HEK293 (cell line): Measurements from ENCODE around the gene GAREM1.

Source experiments
- CTCF ChIA-PET: fragments of 350-600 bp; formaldehyde crosslinking; extraction: SDS; loops from one replicate; lab custom pipeline; 2021; ENCODE audit warnings: antibody characterized with exemption; lab: Yijun Ruan, JAX
- POLR2A ChIA-PET: fragments of 300-600 bp; formaldehyde crosslinking; extraction: SDS; loops from one replicate; lab custom pipeline; 2020; ENCODE audit warnings: antibody characterized with exemption, inconsistent platforms; lab: Yijun Ruan, JAX
- H3K27ac ChIP-seq: fragments of 200-500 bp; sonication (Bioruptor generic); 2 replicates; pipeline ENCODE4 v1.5.1; 2014; ENCODE audit warnings: low read depth, low read length, control low read depth, inconsistent platforms; ENCODE audit errors: extremely low read depth
- H3K36me3 ChIP-seq, 2 experiments: fragments of 200-500 bp in 1 of 2; sonication (Bioruptor generic) in 1 of 2; 1 replicate in 1 of 2; 2 replicates in 1 of 2; pipeline ENCODE4 v1.5.1; 2014 to 2017; ENCODE audit warnings: inconsistent platforms in 2 of 2, low read length in 2 of 2; ENCODE audit not compliant: control insufficient read depth in 2 of 2, insufficient read depth in 1 of 2
- H3K4me1 ChIP-seq: fragments of 200-500 bp; sonication (Bioruptor generic); 2 replicates; pipeline ENCODE4 v1.5.1; 2014; ENCODE audit warnings: mild to moderate bottlenecking, low read length, inconsistent platforms; ENCODE audit not compliant: control insufficient read depth, insufficient read depth
- H3K4me3 ChIP-seq: 2 replicates; pipeline ENCODE4 v1.5.1; 2011; ENCODE audit warnings: low read depth, mild to moderate bottlenecking, control low read depth, low read length, moderate library complexity
- H3K9me3 ChIP-seq: fragments of 200-500 bp; sonication (Bioruptor generic); 2 replicates; pipeline ENCODE4 v1.5.1; 2014; ENCODE audit warnings: low read depth, low read length, inconsistent platforms; ENCODE audit not compliant: control insufficient read depth, insufficient read depth
- GLI2 ChIP-seq: fragments of 450-650 bp; formaldehyde crosslinking; IDR thresholded peaks from 2 replicates; pipeline ENCODE4; 2017; ENCODE audit warnings: missing biosample characterization, missing genetic modification characterization, low read depth, borderline replicate concordance
- GLIS2 ChIP-seq: fragments of 450-650 bp; formaldehyde crosslinking; IDR thresholded peaks from 2 replicates; pipeline ENCODE4 v1.5.1; 2016; ENCODE audit warnings: missing biosample characterization, missing genetic modification characterization
- KLF1 ChIP-seq: fragments of 450-650 bp; formaldehyde crosslinking; IDR thresholded peaks from 2 replicates; pipeline ENCODE4 v1.5.1; 2016; ENCODE audit warnings: missing biosample characterization, missing genetic modification characterization
- KLF16 ChIP-seq: fragments of 450-650 bp; formaldehyde crosslinking; IDR thresholded peaks from 2 replicates; pipeline ENCODE4 v1.5.1; 2017; ENCODE audit warnings: missing biosample characterization, missing genetic modification characterization
- YY1 ChIP-seq: fragments of 450-650 bp; formaldehyde crosslinking; IDR thresholded peaks from 2 replicates; pipeline ENCODE4 v1.5.1; 2018; ENCODE audit warnings: missing biosample characterization, missing genetic modification characterization
- ZBTB17 ChIP-seq: fragments of 450-650 bp; formaldehyde crosslinking; IDR thresholded peaks from 2 replicates; pipeline ENCODE4 v1.5.1; 2016; ENCODE audit warnings: missing biosample characterization, missing genetic modification characterization
- ZBTB20 ChIP-seq: fragments of 450-650 bp; formaldehyde crosslinking; IDR thresholded peaks from 2 replicates; pipeline ENCODE4 v1.5.1; 2016; ENCODE audit warnings: missing biosample characterization, missing genetic modification characterization
- ZBTB8A ChIP-seq: fragments of 450-650 bp; formaldehyde crosslinking; IDR thresholded peaks from 2 replicates; pipeline ENCODE4 v1.5.1; 2016; ENCODE audit warnings: missing biosample characterization, missing genetic modification characterization
- ZFP37 ChIP-seq: fragments of 450-650 bp; formaldehyde crosslinking; IDR thresholded peaks from 2 replicates; pipeline ENCODE4 v1.5.1; 2016; ENCODE audit warnings: missing biosample characterization, missing genetic modification characterization
- ZIC2 ChIP-seq: fragments of 450-650 bp; formaldehyde crosslinking; IDR thresholded peaks from 2 replicates; pipeline ENCODE4 v1.5.1; 2016; ENCODE audit warnings: missing biosample characterization, missing genetic modification characterization
- ZNF112 ChIP-seq: fragments of 450-650 bp; formaldehyde crosslinking; IDR thresholded peaks from 2 replicates; pipeline ENCODE4 v1.5.0; 2017; ENCODE audit warnings: missing biosample characterization, missing genetic modification characterization
- ZNF140 ChIP-seq: fragments of 450-650 bp; formaldehyde crosslinking; IDR thresholded peaks from 2 replicates; pipeline ENCODE4 v1.5.1; 2016; ENCODE audit warnings: missing biosample characterization, missing genetic modification characterization
- ZNF214 ChIP-seq: fragments of 450-650 bp; formaldehyde crosslinking; IDR thresholded peaks from 2 replicates; pipeline ENCODE4 v1.5.1; 2017; ENCODE audit warnings: missing biosample characterization, mild to moderate bottlenecking, missing genetic modification characterization, borderline replicate concordance
- ZNF223 ChIP-seq: fragments of 450-650 bp; formaldehyde crosslinking; IDR thresholded peaks from 2 replicates; pipeline ENCODE4 v1.5.1; 2016; ENCODE audit warnings: missing biosample characterization, missing genetic modification characterization
- ZNF266 ChIP-seq: fragments of 450-650 bp; formaldehyde crosslinking; IDR thresholded peaks from 2 replicates; pipeline ENCODE4 v1.5.1; 2016; ENCODE audit warnings: missing biosample characterization, missing genetic modification characterization, low read depth
- ZNF274 ChIP-seq, 2 experiments: fragments of 200-500 bp in 1 of 2; fragments of 450-650 bp in 1 of 2; sonication (Bioruptor generic) in 1 of 2; formaldehyde crosslinking in 1 of 2; IDR thresholded peaks; 2 replicates each; pipeline versions ENCODE4 v1.5.1 to v1.6.1; 2014 to 2016; ENCODE audit warnings: borderline replicate concordance in 1 of 2, inconsistent platforms in 1 of 2, low read length in 1 of 2, missing biosample characterization in 1 of 2, missing genetic modification characterization in 1 of 2
- ZNF335 ChIP-seq: fragments of 450-650 bp; formaldehyde crosslinking; conservative IDR thresholded peaks from 2 replicates; pipeline ENCODE4 v1.5.1; 2016; ENCODE audit warnings: missing biosample characterization, missing genetic modification characterization
- ZNF341 ChIP-seq: fragments of 450-650 bp; formaldehyde crosslinking; IDR thresholded peaks from 2 replicates; pipeline ENCODE4; 2016; ENCODE audit warnings: low read depth, missing biosample characterization, missing genetic modification characterization
- ZNF394 ChIP-seq: fragments of 450-650 bp; formaldehyde crosslinking; IDR thresholded peaks from 2 replicates; pipeline ENCODE4 v1.5.1; 2016; ENCODE audit warnings: missing biosample characterization, missing genetic modification characterization, mild to moderate bottlenecking, moderate library complexity, borderline replicate concordance
- ZNF473 ChIP-seq: fragments of 450-650 bp; formaldehyde crosslinking; IDR thresholded peaks from 2 replicates; pipeline ENCODE4 v1.5.1; 2017; ENCODE audit warnings: missing biosample characterization, missing genetic modification characterization
- ZNF501 ChIP-seq: fragments of 450-650 bp; formaldehyde crosslinking; IDR thresholded peaks from 2 replicates; pipeline ENCODE4 v1.5.1; 2016; ENCODE audit warnings: missing biosample characterization, missing genetic modification characterization
- ZNF629 ChIP-seq: fragments of 450-650 bp; formaldehyde crosslinking; IDR thresholded peaks from 2 replicates; pipeline ENCODE4 v1.5.1; 2017; ENCODE audit warnings: missing biosample characterization, missing genetic modification characterization
- ZNF785 ChIP-seq: fragments of 450-650 bp; formaldehyde crosslinking; IDR thresholded peaks from 2 replicates; pipeline ENCODE4 v1.5.1; 2016; ENCODE audit warnings: missing biosample characterization, missing genetic modification characterization
- TF ChIP-seq, protein P1 (sequence below): fragments of 450-650 bp; formaldehyde crosslinking; optimal IDR thresholded peaks from 2 replicates; pipeline ENCODE3; 2016; ENCODE audit warnings: missing biosample characterization, mild to moderate bottlenecking, missing genetic modification characterization
- TF ChIP-seq, protein P2 (sequence below): fragments of 450-650 bp; formaldehyde crosslinking; IDR thresholded peaks from 2 replicates; pipeline ENCODE4 v1.5.1; 2016; ENCODE audit warnings: missing biosample characterization, missing genetic modification characterization
- TF ChIP-seq, protein P3 (sequence below): fragments of 450-650 bp; formaldehyde crosslinking; IDR thresholded peaks from 2 replicates; pipeline ENCODE4 v1.5.1; 2016; ENCODE audit warnings: missing biosample characterization, missing genetic modification characterization
- TF ChIP-seq, protein P4 (sequence below): fragments of 450-650 bp; formaldehyde crosslinking; IDR thresholded peaks from 2 replicates; pipeline ENCODE4 v1.5.1; 2016; ENCODE audit warnings: missing biosample characterization, missing genetic modification characterization
- TF ChIP-seq, protein P5 (sequence below): fragments of 450-650 bp; formaldehyde crosslinking; IDR thresholded peaks from 2 replicates; pipeline ENCODE4 v1.5.1; 2016; ENCODE audit warnings: missing biosample characterization, missing genetic modification characterization

Gene GAREM1

DNA sequence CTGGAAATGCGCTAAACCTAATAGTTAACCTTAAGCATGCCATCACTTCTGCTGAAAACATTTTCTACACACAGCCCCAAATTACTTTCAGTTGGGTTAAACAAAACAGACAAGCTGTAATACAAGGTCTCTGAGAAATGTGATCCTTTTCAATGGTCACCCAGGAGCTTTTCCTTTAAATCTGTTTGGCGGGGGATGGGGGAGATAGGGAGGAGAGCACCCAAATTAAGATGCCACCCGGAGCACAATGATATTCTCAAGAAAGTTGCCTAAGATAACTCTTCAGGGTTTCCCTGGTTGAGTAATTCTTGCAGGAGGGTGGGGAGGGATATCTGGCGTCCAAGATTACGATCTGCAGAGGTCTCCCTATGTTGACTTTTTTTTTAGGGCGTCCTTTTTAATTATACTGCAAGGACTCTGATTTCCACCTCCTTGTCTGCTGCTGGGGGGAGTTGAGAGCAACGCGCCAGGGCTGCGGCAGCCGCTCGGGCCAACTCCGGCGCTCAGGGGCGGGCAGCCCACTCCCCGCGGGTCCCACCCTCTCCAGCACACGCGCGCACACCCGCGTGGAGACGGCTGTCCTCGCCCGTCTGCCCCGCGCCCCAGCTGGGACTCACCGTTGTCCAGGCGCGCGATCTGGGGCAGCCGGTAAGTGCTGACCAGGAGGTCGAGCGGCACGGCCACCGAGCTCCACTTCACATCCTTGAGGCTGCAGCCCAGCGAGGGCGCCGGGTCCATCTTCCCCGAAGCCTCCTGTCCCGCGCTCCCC, 807 bp downstream of the GAREM1 start (continued):
- TF ChIP-seq, protein P1, sequence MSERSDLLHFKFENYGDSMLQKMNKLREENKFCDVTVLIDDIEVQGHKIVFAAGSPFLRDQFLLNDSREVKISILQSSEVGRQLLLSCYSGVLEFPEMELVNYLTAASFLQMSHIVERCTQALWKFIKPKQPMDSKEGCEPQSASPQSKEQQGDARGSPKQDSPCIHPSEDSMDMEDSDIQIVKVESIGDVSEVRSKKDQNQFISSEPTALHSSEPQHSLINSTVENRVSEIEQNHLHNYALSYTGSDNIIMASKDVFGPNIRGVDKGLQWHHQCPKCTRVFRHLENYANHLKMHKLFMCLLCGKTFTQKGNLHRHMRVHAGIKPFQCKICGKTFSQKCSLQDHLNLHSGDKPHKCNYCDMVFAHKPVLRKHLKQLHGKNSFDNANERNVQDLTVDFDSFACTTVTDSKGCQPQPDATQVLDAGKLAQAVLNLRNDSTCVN, result peak; percentile 88
- TF ChIP-seq ZNF341 (tag by site-specific recombination) (0 out of 2 replicates have a peak, but pooled peaks have one; percentile 29), ZNF501 (tag by site-specific recombination) (0 out of 2 replicates have a peak, but pooled peaks have one; percentile 27), KLF16 (tag by site-specific recombination) (peak; percentile 40; the same call in 1 of the 2 replicates), ZNF785 (tag by site-specific recombination) (0 out of 2 replicates have a peak, but pooled peaks have one; percentile 33), ZNF140 (tag by site-specific recombination) (no peak), ZNF335 (tag by site-specific recombination) (peak; percentile 46; the same call in 1 of the 2 replicates), ZNF223 (tag by site-specific recombination) (no peak), ZBTB8A (tag by site-specific recombination) (peak; percentile 24; the same call in 1 of the 2 replicates), ZNF394 (tag by site-specific recombination) (no peak), ZIC2 (peak; percentile 32; the same call in 1 of the 2 replicates)
- TF ChIP-seq, protein P2, sequence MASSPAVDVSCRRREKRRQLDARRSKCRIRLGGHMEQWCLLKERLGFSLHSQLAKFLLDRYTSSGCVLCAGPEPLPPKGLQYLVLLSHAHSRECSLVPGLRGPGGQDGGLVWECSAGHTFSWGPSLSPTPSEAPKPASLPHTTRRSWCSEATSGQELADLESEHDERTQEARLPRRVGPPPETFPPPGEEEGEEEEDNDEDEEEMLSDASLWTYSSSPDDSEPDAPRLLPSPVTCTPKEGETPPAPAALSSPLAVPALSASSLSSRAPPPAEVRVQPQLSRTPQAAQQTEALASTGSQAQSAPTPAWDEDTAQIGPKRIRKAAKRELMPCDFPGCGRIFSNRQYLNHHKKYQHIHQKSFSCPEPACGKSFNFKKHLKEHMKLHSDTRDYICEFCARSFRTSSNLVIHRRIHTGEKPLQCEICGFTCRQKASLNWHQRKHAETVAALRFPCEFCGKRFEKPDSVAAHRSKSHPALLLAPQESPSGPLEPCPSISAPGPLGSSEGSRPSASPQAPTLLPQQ (tag by site-specific recombination), result peak; percentile 75
- TF ChIP-seq, protein P3, sequence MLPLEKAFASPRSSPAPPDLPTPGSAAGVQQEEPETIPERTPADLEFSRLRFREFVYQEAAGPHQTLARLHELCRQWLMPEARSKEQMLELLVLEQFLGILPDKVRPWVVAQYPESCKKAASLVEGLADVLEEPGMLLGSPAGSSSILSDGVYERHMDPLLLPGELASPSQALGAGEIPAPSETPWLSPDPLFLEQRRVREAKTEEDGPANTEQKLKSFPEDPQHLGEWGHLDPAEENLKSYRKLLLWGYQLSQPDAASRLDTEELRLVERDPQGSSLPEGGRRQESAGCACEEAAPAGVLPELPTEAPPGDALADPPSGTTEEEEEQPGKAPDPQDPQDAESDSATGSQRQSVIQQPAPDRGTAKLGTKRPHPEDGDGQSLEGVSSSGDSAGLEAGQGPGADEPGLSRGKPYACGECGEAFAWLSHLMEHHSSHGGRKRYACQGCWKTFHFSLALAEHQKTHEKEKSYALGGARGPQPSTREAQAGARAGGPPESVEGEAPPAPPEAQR (tag by site-specific recombination), result no peak

DNA sequence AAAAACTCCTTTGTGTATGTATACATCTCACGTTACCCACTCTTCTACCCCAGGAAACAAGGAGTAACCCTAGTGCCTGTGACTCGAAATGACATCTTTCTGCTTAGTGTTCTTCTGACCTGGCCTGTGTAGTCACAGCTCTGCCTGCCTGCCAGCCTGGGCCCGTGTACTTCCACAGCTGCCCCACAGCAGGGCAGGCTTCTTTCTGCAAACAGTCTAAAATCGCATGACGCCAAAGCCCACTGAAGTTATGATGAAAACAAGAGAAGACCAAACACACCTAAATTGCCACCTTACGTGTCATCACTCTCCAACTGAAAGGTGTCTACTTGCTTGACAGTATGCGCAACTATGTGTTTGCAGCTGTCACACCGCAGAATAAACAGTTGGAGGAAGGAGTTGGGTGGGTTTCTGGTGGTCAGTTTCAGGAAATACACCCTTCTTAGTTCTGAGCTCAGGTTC, 1.5 kb downstream of the GAREM1 start:
- ChIA-PET CTCF (interaction anchor here (1.0 to 6.0 kb wide), 14 partner anchors 13 to 311 kb away, joined by 3 to 62 read pairs (median 4); no protein-coding TSS in a partner anchor), POLR2A (interaction anchor here (0.7 to 2.7 kb wide), 3 partner anchors 9 to 96 kb away, joined by 3 to 12 read pairs (median 6); no protein-coding TSS in a partner anchor)
- Histone ChIP-seq H3K27ac (no peak overlapping the region), H3K4me1 (peaks cover 3% of the 10 kb centered on the region; the same call in 1 of the 2 replicates), H3K9me3 (no peaks in the 10 kb centered on the region), H3K36me3 (no peaks in the 10 kb centered on the region), H3K4me3 (peak overlapping the region; percentile 83)
- TF ChIP-seq GLI2 (tag by site-specific recombination), result no peak
- TF ChIP-seq ZBTB20 (tag by site-specific recombination), result peak; percentile 54
- TF ChIP-seq, protein P4, sequence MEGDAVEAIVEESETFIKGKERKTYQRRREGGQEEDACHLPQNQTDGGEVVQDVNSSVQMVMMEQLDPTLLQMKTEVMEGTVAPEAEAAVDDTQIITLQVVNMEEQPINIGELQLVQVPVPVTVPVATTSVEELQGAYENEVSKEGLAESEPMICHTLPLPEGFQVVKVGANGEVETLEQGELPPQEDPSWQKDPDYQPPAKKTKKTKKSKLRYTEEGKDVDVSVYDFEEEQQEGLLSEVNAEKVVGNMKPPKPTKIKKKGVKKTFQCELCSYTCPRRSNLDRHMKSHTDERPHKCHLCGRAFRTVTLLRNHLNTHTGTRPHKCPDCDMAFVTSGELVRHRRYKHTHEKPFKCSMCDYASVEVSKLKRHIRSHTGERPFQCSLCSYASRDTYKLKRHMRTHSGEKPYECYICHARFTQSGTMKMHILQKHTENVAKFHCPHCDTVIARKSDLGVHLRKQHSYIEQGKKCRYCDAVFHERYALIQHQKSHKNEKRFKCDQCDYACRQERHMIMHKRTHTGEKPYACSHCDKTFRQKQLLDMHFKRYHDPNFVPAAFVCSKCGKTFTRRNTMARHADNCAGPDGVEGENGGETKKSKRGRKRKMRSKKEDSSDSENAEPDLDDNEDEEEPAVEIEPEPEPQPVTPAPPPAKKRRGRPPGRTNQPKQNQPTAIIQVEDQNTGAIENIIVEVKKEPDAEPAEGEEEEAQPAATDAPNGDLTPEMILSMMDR, result peak; percentile 87
- TF ChIP-seq ZNF629 (tag by site-specific recombination), result 0 out of 2 replicates have a peak, but pooled peaks have one; percentile 19
- TF ChIP-seq ZNF266 (tag by site-specific recombination), result no peak
- no peak for TF ChIP-seq ZNF473
- TF ChIP-seq ZNF214 (tag by site-specific recombination), result no peak
- TF ChIP-seq ZFP37 (tag by site-specific recombination), result peak; percentile 38; the same call in 1 of the 2 replicates
- no peak for TF ChIP-seq KLF1 (tag by site-specific recombination)
- no peak for TF ChIP-seq ZNF112
- TF ChIP-seq GLIS2 (tag by site-specific recombination), result no peak
- TF ChIP-seq ZBTB17, result peak; percentile 33; the same call in 1 of the 2 replicates
- peak; percentile 62 for TF ChIP-seq ZNF335 (tag by site-specific recombination)
- no peak for TF ChIP-seq ZNF274 (IDR thresholded peaks at IDR 0.05; ENCODE audit: low read length)
- TF ChIP-seq ZNF274 (tag by site-specific recombination; IDR thresholded peaks at IDR 0.05; ENCODE audit: borderline replicate concordance), result no peak
- TF ChIP-seq YY1 (tag by site-specific recombination), result no peak
- TF ChIP-seq, protein P5, sequence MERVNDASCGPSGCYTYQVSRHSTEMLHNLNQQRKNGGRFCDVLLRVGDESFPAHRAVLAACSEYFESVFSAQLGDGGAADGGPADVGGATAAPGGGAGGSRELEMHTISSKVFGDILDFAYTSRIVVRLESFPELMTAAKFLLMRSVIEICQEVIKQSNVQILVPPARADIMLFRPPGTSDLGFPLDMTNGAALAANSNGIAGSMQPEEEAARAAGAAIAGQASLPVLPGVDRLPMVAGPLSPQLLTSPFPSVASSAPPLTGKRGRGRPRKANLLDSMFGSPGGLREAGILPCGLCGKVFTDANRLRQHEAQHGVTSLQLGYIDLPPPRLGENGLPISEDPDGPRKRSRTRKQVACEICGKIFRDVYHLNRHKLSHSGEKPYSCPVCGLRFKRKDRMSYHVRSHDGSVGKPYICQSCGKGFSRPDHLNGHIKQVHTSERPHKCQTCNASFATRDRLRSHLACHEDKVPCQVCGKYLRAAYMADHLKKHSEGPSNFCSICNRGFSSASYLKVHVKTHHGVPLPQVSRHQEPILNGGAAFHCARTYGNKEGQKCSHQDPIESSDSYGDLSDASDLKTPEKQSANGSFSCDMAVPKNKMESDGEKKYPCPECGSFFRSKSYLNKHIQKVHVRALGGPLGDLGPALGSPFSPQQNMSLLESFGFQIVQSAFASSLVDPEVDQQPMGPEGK (tag by site-specific recombination), result no peak
